ENCODE data around the gene BANP. TPM values are rescaled to one million over a fixed set of nuclear protein-coding genes. Genes with fewer than 3 reads are reported as not detected.
"Not testable (repeated sequence)": the region's sequence is repeated elsewhere in the genome, so short reads cannot be mapped to it uniquely, and the experiment has no call there.

Gene BANP
- total RNA-seq, 1 donor from 2014 or later = 30.4 TPM

DNA sequence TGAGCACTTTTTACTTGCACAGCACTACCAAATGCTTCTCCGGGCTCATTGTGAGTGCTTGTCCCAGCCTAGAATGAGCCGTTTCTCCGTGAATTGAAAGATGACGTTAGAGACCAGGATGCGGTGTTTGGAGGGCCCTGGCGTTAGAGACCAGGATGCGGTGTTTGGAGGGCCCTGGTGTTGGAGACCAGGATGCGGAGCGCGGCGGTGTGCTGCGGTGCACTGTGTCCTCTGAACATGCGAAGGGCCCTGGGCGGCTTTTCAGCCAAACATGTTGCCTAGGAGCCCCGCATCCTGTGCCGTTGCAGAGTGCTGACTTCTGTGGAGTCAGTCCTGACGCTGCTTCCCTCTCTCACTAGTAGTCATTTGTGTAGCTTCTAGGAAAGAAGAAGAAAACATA is 42.7 kb downstream of the BANP start:
- peaks cover 28% of the 10 kb centered on the region for H3K36me3 Mint-ChIP-seq
- Histone ChIP-seq H3K79me2 (ENCODE audit: low read depth) (no peaks in the 10 kb centered on the region), H3K27me3 (no peaks in the 10 kb centered on the region), H3F3A (ENCODE audit: low read depth) (no peaks in the 10 kb centered on the region), H3K4me2 (no peak overlapping the region), H3K9ac (no peak overlapping the region), H3K36me3 (no peaks in the 10 kb centered on the region), H3K9me3 (ENCODE audit: low read depth) (no peaks in the 10 kb centered on the region), H4K20me1 (ENCODE audit: low read depth) (no peaks in the 10 kb centered on the region), H3K4me3 (no peak overlapping the region), H3K4me1 (peaks cover under 1% of the 10 kb centered on the region), H2AFZ (replicated peaks) (no peak overlapping the region), H3K27ac (no peak overlapping the region)
- H3K4me3 Mint-ChIP-seq = no peak overlapping the region
- peak overlapping the region; percentile 43 for H3K27ac Mint-ChIP-seq
- peaks cover 11% of the 10 kb centered on the region for H3K9me3 Mint-ChIP-seq
- peaks cover 7% of the 10 kb centered on the region for H3K4me1 Mint-ChIP-seq
- peaks cover 5% of the 10 kb centered on the region for H3K27me3 Mint-ChIP-seq (ENCODE audit: insufficient read depth, low read depth)
- no peak for DNase-seq (ENCODE audit: low spot score)
- TF ChIP-seq, protein P1, sequence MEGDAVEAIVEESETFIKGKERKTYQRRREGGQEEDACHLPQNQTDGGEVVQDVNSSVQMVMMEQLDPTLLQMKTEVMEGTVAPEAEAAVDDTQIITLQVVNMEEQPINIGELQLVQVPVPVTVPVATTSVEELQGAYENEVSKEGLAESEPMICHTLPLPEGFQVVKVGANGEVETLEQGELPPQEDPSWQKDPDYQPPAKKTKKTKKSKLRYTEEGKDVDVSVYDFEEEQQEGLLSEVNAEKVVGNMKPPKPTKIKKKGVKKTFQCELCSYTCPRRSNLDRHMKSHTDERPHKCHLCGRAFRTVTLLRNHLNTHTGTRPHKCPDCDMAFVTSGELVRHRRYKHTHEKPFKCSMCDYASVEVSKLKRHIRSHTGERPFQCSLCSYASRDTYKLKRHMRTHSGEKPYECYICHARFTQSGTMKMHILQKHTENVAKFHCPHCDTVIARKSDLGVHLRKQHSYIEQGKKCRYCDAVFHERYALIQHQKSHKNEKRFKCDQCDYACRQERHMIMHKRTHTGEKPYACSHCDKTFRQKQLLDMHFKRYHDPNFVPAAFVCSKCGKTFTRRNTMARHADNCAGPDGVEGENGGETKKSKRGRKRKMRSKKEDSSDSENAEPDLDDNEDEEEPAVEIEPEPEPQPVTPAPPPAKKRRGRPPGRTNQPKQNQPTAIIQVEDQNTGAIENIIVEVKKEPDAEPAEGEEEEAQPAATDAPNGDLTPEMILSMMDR (IDR thresholded peaks at IDR 0.05) = no peak
- TF ChIP-seq EZH2phosphoT487 (IDR thresholded peaks at IDR 0.05) = no peak
- no peak for TF ChIP-seq EZH2 (IDR thresholded peaks at IDR 0.05)

DNA sequence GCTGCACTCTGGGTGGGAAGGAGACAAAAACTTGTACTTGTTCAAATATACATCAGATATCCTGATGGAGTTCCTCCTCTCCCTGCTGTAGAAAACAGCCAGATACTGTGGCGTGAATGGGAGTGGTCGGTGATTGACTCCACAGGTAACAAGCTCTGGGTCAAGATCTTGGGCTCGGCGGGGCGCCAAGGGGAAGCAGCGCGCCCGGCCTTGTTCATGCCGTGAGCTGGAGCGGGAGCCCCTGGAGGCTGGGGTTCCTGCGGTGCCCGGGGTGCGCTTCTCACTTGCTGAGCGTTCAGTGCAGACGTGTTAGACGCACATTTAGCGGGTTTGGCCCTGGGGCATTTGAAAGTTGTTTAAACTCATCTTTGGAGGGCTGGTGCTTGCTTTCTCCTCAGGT is 44.4 kb downstream of the BANP start:
- Mint-ChIP-seq H3K27me3 (ENCODE audit: insufficient read depth, low read depth) (peaks cover 5% of the 10 kb centered on the region), H3K36me3 (peaks cover 19% of the 10 kb centered on the region), H3K27ac (no peak overlapping the region), H3K4me3 (no peak overlapping the region), H3K4me1 (no peaks in the 10 kb centered on the region), H3K9me3 (peaks cover 7% of the 10 kb centered on the region)
- no peaks in the 10 kb centered on the region for H3K36me3 ChIP-seq
- H3K27ac ChIP-seq = no peak overlapping the region
- H3F3A ChIP-seq (ENCODE audit: low read depth) = no peaks in the 10 kb centered on the region
- DNase-seq (ENCODE audit: low spot score) = no peak
- no peak overlapping the region for H3K4me3 ChIP-seq
- no peaks in the 10 kb centered on the region for H3K9me3 ChIP-seq (ENCODE audit: low read depth)
- TF ChIP-seq EZH2phosphoT487 (IDR thresholded peaks at IDR 0.05) (no peak), EZH2 (IDR thresholded peaks at IDR 0.05) (no peak)
- TF ChIP-seq, protein P1 (IDR thresholded peaks at IDR 0.05) = no peak
- no peak overlapping the region for H3K9ac ChIP-seq
- no peak overlapping the region for H2AFZ ChIP-seq (replicated peaks)
- H4K20me1 ChIP-seq (ENCODE audit: low read depth) = no peaks in the 10 kb centered on the region
- no peaks in the 10 kb centered on the region for H3K79me2 ChIP-seq (ENCODE audit: low read depth)
- no peaks in the 10 kb centered on the region for H3K4me1 ChIP-seq
- no peak overlapping the region for H3K4me2 ChIP-seq
- no peaks in the 10 kb centered on the region for H3K27me3 ChIP-seq

DNA sequence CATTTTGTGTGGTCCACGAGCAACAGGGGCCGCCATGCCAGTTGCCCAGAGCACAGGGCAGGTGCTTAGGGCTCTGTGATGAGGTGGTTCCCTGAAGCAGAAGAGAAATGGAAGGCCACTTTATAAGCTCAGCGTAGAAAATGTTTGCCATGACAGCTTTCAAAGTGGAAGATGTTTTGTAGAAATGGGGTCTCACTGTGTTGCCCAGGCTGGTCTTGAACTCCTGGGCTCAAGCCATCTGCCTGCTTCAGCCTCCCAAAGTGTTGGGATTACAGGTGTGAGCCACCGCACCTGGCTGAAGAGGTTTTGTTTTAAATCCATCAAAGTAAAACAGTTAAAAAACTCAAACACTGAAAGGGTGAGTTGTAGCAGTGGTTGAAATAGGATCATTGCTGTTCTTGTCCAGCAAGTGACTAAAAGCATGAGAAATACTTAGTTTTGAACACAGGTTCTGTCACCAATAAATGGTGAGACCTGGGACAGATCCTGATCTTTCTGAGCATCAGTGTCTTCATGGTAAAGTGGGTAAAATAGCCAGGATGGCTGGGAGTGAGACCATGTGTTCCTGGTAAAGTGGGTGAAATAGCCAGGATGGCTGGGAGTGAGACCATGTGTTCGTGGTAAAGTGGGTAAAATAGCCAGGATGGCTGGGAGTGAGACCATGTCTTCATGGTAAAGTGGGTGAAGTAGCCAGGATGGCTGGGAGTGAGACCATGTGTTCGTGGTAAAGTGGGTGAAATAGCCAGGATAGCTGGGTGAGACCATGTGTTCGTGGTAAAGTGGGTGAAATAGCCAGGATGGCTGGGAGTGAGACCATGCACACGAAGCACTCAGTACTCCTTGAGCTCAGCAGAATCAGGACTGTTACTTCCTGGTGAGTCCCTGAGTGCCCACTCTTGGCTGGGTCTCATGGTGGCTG is 46.0 kb downstream of the BANP start:
- H3K27ac Mint-ChIP-seq = no peak overlapping the region
- H3K9me3 ChIP-seq (ENCODE audit: low read depth) = no peaks in the 10 kb centered on the region
- no peaks in the 10 kb centered on the region for H3K27me3 ChIP-seq
- no peaks in the 10 kb centered on the region for H3K9me3 Mint-ChIP-seq
- no peak overlapping the region for H3K9ac ChIP-seq
- H3F3A ChIP-seq (ENCODE audit: low read depth) = no peaks in the 10 kb centered on the region
- H3K4me1 ChIP-seq = no peaks in the 10 kb centered on the region
- H3K79me2 ChIP-seq (ENCODE audit: low read depth) = peaks cover 7% of the 10 kb centered on the region
- no peak overlapping the region for H3K4me3 Mint-ChIP-seq
- TF ChIP-seq EZH2phosphoT487 (IDR thresholded peaks at IDR 0.05) (no peak), EZH2 (IDR thresholded peaks at IDR 0.05) (no peak)
- TF ChIP-seq, protein P1 (IDR thresholded peaks at IDR 0.05) = no peak
- DNase-seq (ENCODE audit: low spot score) = no peak
- H2AFZ ChIP-seq (replicated peaks) = no peak overlapping the region
- H3K4me3 ChIP-seq = no peak overlapping the region
- H3K27ac ChIP-seq = no peak overlapping the region
- H3K36me3 Mint-ChIP-seq = peaks cover 7% of the 10 kb centered on the region
- no peaks in the 10 kb centered on the region for H4K20me1 ChIP-seq (ENCODE audit: low read depth)
- no peaks in the 10 kb centered on the region for H3K4me1 Mint-ChIP-seq
- no peak overlapping the region for H3K4me2 ChIP-seq
- no peaks in the 10 kb centered on the region for H3K36me3 ChIP-seq
- H3K27me3 Mint-ChIP-seq (ENCODE audit: insufficient read depth, low read depth) = peaks cover 5% of the 10 kb centered on the region

DNA sequence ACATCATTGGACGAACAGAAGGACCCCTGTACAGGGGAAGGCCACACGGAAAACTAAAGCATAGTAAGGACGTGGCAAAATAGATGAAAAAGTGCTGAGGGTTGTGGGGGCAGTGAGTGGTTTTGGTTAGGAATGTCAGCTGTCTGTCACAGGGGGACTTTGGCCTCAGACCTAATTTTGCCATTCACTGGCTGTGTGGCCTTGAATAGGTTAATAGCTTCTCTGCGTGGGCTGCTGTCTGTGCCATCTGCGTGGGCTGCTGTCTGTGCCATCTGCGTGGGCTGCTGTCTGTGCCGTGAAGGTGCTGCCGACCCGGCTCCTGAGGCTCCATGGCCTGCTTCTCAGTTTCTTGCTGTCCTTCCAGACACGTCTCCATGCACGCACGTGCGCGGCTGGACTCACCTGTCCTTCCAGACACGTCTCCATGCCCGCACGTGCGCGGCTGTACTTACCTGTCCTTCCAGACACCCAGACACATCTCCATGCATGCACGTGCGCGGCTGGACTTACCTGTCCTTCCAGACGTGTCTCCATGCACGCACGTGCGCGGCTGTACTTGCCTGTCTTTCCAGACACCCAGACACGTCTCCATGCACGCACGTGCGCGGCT is 47.1 kb downstream of the BANP start:
- DNase-seq (ENCODE audit: low spot score); H3F3A ChIP-seq (ENCODE audit: low read depth); H3K9ac ChIP-seq; H3K4me2 ChIP-seq; H4K20me1 ChIP-seq (ENCODE audit: low read depth); H3K4me1 Mint-ChIP-seq; H2AFZ ChIP-seq (replicated peaks); H3K4me3 Mint-ChIP-seq; H3K4me3 ChIP-seq; H3K36me3 ChIP-seq; H3K4me1 ChIP-seq; H3K27ac ChIP-seq; H3K36me3 Mint-ChIP-seq; H3K27me3 Mint-ChIP-seq (ENCODE audit: insufficient read depth, low read depth); H3K27ac Mint-ChIP-seq; H3K9me3 Mint-ChIP-seq; H3K27me3 ChIP-seq; H3K9me3 ChIP-seq (ENCODE audit: low read depth): not testable (repeated sequence)
- H3K79me2 ChIP-seq (ENCODE audit: low read depth) = peaks cover 11% of the 10 kb centered on the region

DNA sequence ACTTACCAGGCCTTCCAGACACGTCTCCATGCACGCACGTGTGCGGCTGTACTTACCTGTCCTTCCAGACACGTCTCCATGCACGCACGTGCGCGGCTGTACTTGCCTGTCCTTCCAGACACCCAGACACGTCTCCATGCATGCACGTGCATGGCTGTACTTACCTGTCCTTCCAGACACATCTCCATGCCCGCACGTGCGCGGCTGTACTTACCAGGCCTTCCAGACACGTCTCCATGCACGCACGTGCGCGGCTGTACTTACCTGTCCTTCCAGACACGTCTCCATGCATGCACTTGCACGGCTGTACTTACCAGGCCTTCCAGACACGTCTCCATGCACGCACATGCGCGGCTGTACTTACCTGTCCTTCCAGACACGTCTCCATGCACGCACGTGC is 47.8 kb downstream of the BANP start:
- H3K9me3 Mint-ChIP-seq; H3K4me3 ChIP-seq; DNase-seq (ENCODE audit: low spot score); H3K27ac Mint-ChIP-seq; H3F3A ChIP-seq (ENCODE audit: low read depth); H2AFZ ChIP-seq (replicated peaks); H3K9ac ChIP-seq; H3K36me3 ChIP-seq; H3K27me3 ChIP-seq; H3K9me3 ChIP-seq (ENCODE audit: low read depth); H3K4me2 ChIP-seq; H3K36me3 Mint-ChIP-seq; H3K4me1 ChIP-seq; H3K4me3 Mint-ChIP-seq; H3K4me1 Mint-ChIP-seq; H4K20me1 ChIP-seq (ENCODE audit: low read depth); H3K27ac ChIP-seq; H3K27me3 Mint-ChIP-seq (ENCODE audit: insufficient read depth, low read depth): not testable (repeated sequence)
- H3K79me2 ChIP-seq (ENCODE audit: low read depth) = peaks cover 11% of the 10 kb centered on the region

Data from neural progenitor cell (in vitro differentiated cells).